HG03558 (cell line): ENCODE results near the gene ZSCAN12.
"Not testable (repeated sequence)": the region's sequence is repeated elsewhere in the genome, so short reads cannot be mapped to it uniquely, and the experiment has no call there.

Experiments used
- ATAC-seq: cut with Tn5 transposase; IDR thresholded peaks from one replicate; pipeline ENCODE4 v1.9.1; 2021; ENCODE audit warnings: moderate number of reproducible peaks; ENCODE audit not compliant: unreplicated experiment; ENCODE audit errors: extremely low read depth

ZSCAN12 gene

DNA sequence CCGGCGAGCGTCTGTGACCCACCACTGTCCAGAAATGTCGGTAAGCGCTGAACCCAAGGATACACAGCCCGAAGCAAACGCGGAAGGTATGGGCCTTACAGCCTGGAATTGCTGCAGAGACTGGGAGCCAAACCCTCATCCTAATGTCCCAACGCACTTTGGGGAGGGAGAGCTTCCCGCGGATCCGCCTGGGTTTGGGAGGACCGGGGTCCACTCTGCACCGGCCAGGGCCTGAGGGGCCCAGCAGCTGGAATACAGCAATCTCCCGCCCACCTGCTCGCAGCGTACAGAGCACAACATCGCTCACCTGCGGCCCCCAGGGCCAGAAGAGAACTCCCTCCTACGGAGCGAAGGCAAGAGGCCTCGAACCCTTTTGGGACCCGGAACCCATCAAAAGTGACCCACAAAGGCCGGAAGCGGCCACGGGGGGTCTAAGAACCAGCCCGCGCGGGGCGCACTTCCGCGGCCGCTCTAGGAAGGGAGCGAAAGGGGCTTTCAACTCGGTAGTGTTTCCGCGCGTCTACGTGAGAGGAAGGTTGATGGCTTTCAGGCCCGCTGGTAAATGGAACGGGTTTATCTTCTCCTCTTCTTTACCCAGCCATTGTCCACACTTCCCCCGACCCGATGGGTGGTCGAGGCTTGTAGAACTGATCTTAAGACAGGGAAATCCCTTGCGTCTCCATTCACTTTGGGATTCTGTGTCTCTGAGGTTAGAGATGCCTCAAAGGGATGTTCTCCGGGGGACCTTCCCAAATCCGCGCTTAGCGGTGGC is at the start of gene ZSCAN12:
TSS of gene ZSCAN12 (minus strand) at position 398 of the 772 bp plus-strand sequence. CDS start 1,342 bp downstream, outside the sequence.
- ATAC-seq, result peak; percentile 66

DNA sequence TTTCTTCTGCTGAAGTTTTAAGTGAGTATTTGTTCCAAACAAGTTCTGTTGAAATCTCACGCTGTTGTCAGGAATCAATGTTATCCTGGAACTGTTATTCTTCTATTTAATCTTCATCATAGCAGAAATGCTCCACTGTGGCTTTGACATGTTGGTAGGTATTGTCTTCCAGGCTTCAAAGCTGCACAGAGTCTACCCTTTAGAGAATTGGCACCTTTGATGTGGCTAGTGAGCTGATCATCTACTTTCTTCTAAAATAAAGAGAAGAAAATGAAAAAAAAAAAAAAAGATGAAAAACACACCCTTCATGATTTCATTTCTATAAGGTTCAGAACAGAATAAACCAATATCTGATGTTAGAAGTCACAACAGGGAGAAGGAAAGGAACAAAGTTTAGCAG is 49.5 kb upstream of the ZSCAN12 start:
- ATAC-seq, result no peak

DNA sequence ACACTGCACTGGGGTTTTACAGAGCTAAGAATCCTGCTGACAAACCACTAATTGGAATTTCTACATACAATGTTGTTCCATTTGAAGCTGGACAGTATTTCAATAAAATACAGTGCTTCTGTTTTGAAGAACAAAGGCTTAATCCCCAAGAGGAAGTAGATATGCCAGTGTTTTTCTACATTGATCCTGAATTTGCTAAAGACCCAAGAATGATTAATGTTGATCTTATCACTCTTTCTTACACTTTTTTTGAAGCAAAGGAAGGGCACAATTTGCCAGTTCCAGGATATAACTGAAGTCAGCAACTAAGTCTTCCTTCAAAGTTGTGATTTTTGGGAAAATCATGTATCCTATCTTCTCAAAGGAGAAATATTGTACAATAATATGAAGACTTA is 48.0 kb upstream of the ZSCAN12 start:
- not testable (repeated sequence) for ATAC-seq

DNA sequence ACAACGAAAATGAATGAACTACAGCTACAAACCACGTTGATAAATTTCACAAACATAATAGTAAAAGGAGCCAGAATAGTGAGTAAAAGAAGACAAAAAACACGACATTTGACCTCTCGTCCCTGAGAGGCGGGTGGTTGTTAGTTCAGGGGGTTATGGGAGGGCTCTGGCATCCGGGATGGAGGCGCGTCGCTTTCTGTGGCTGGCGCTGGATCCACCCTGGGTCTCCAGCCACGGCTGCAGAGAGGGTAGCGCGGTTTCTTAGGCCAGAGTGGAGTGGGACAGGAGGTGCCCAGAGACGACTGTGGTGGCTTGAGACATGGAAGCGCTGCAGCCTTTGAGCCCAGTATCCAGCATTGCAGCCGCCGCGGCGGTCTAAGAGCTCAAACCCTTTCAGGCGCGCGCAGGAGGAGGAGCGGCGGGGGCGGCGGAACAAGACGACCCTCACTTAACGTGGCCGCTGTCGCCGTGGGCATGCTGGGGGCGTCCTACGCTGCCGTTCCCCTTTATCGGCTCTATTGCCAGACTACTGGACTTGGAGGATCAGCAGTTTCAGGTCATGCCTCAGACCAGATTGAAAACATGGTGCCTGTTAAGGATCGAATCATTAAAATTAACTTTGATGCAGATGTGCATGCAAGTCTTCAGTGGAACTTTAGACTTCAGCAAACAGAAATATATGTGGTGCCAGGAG is 47.4 kb upstream of the ZSCAN12 start:
- ATAC-seq, result no peak

DNA sequence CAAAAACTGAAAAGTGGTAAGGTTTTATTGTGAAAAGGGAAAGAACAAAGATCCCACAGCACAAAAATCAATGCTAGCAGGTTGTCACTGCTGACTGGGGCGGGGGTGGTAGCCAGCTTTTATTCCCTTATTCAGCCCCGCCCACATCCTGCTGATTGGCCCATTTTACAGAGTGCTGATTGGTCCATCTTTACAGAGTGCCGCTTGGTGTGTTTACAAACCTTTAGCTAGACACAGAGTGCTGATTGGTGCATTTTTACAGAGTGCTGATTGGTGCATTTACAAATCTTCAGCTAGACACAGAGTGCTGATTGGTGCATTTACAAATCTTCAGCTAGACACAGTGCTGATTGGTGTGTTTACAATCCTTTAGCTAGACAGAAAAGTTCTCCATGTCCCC is 45.2 kb upstream of the ZSCAN12 start:
- not testable (repeated sequence) for ATAC-seq

DNA sequence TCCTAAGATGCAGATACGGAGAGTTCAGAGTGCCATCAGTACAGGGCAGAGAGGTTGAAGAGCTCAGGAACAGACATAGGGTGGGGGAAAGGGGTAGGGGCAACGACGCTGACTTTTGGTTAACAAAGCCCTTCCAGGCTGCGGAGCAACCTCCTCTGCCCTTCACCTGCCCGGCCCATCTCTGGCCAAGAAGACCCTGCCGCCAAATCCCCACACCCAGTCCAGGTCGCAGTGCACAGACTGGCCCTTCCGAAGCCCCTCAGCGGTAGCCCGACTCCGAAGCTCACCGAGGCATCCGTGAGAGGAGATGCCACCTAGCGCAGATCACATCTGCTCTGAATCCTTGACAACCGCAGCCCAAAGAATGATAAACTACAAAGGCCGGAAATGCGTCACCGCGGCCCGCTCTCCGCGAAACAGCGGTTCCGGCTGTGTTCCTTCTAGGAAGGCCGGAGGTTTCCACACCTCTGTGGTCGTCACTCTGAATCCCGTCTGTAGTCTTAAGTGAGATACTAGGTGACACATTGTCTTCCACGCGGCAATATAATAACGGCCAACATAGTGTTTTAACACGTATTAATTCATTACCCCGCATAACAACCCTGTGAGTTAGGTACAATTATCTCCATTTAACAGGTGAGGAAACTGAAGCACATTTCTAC is 43.7 kb upstream of the ZSCAN12 start, which contains the start of gene ZSCAN23:
TSS of gene ZSCAN23 (minus strand) at position 380 of the 662 bp plus-strand sequence. CDS start 7,225 bp downstream, outside the sequence.
- ATAC-seq, result peak; percentile 72

DNA sequence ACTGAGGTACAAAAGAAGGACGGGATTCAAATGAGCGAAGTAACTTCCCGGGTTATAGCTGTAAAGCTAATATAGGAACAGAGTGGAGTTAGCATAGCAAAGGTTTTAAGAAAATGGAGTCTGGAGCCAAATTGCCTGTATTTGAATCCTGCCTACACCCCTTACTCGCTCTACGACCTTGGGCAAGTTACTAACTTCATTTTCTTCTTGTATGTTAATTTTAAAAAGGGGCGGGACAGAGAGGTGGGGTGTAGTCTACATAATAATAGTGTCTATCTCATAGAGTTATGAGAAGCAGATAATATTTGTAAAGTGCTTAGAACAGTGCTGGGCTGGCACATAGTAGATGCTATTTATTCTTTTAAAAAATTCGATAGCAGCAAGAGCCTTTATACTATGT is 43.0 kb upstream of the ZSCAN12 start:
- ATAC-seq, result no peak

DNA sequence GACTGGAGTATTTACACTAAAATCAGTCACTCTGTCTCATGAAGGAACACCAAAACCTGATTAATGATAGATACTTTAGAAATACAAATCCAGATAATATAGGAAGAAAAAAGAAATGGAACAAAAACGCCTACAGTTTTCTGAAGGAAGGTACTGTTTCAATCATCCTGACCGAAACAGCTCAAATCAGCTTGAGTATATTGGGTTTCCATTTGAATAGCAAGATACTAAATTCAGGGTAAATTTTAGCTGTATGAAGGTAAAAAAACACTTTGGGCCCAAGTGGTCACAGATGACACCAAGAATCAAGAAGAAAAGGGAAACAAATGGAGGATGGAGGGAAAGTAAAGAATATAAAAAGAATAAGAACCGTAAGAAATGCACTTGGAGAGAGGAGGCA is 36.9 kb upstream of the ZSCAN12 start:
- ATAC-seq, result no peak

DNA sequence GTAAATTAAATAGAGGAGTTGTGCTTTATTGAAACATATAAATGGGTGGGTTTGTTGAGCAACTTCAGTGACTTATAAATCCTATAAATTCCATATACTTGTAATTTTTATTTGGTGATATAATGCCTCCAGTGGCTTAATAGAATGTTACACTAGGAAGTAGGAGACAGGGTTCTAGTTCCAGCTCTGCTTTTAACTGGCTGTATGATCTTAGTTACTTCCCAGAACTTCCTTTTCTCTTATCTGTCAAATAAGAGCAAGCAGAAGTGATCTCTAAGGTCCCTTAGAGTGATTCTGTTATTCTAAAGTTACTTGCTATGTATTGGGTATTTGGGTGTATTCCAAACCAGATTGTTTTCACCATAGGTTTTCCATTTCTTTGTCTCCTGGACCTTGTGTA is 33.6 kb upstream of the ZSCAN12 start:
- ATAC-seq, result no peak

DNA sequence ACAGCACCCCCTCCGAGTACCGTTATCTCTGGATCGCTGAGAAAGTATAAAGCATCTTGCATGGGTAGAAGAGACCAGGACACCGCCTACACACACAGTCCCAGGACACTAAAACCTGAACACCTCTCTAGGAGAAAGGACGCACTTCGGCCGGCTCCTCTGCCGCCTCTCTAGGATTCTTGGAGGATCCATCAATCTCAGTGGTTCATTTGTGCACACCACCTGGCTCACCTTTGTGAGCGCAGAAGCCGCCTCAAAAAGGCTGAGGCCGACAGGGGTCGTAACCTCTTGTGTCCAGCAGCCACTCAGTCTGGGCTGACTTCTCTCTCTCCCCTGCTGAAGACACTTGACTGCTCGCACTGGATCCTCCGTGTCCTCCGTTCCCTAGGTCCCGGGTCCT is 30.2 kb upstream of the ZSCAN12 start:
- ATAC-seq, result no peak

DNA sequence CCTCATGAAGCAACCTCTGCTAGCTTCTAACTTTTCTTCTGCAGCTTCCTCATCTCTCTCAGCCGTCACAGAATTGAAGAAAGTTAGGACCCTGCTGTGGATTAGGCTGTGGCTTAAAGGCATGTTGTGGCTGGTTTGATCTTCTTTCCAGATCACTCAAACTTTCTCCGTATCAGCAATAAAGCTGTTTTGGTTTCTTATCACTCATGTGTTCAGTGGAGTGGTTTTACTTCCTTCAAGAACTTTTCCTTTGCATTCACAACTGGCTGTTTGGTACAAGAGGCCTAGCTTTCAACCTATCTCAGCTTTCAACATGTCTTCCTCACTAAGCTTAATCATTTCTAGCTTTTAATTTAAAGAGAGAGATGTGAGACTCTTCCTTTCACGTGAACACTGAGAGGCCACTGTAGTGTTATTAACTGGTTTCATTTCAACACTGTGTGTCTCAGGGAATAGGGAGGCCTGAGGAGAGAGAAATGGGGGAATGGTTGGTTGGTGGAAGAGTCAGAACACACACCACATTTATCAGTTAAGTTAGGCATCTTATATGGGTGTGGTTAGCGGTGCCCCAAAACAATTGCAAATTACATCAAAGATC is 26.5 kb upstream of the ZSCAN12 start:
- ATAC-seq, result no peak

DNA sequence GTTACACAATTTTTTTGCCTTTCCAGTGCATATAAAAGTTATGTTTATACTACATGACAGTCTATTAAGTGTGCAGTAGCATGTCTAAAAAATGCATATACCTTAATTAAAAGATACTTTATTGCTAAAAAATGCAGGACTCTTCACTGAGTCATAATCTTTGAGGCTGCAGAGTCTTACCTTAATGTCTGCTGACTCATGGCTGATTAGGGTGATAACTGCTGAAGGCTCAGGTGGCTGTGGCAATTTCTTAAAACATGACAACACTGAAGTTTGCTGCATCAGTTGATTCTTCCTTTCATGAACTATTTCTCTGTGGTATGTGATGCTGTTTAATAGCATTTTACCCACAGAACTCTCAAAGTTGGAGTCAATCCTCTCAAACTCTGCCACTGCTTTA is 24.6 kb upstream of the ZSCAN12 start:
- no peak for ATAC-seq

DNA sequence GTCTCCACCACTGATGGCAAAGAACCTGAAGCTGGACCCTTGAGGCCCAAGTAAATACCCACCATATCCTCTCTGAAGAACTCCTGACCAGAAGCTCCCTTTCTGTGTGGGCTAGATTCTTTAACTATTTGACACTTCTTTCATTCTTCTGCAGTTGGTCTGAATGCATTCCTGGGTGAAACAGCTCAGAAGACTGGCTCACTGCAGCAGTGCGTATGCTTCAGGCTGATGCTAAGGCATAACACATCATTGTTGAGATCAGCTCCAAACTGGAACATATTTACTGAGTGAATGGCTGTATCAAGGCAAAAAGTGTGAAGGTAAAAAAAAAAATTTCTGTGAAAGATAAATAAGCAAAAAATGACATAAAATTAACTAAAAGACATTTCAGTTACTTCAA is 24.0 kb upstream of the ZSCAN12 start:
- ATAC-seq, result no peak

DNA sequence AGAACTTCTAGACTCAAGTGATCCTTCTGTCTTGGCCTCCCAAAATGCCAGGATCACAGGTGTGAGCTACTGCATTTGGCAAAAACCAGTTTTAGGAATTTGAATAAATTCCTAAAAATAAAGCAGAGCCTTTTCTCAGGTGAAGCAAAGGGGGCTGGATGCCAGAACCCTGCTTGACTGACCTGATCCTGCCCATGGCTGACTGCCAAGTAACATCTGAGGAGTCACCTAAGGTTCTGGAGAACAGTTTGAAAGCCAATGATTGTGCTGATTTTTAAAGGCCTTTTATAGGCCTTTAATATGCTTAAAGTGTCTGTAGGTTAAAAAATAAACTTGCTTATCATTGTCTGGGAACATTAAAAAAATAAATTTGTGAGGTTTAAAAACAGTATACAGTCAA is 14.1 kb upstream of the ZSCAN12 start:
- no peak for ATAC-seq

DNA sequence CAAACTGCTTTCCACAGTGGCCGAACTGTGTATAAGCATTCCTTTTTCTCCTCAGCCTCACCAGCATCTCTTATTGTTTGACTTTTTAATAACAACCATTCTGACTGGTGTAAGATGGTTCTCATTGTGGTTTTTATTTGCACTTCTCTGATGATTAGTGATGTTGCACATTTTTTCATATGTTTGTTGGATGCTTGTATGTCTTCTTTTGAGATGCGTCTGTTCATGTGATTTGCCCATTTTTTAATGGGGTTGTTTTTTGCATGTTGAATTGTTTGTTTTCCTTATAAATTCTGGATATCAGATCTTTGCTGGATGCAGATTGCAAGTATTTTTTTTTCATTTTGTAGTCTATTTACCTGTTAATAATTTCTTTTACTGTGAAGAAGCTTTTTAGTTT is 11.2 kb upstream of the ZSCAN12 start:
- ATAC-seq, result no peak

DNA sequence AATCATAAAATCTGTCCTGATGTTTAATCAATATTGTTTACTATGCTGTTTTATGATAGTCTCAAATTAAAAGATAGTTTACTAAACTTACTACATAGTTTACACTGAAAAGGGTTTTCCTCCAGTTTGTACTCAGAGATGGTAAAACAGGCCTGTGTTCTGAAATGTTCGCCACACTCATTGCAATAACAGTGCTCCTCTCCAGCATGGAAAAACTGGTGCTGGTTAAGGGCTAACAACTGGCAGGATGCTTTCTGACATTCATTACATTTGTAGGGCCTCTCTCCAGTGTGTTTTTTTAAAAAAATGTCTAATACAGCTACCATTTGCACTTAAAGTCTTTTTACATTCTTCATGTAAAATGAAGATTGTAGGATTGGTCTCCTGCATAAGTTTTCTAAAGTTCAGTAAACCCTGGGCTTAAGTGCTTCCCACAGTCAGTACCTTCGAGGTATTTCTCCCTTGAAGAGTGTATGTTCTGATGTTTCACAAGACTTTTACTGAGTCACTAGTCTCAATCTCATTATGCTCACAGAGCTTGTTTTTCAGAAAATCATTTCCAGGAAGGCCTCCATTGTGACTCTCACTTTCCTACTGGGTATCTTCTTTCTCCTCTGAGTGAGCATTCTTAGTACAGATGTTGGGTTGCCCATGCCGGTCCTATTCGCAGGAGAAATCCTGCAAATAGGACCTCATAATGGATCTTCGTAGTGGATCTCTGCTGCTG is 8.7 kb upstream of the ZSCAN12 start:
- ATAC-seq, result no peak

DNA sequence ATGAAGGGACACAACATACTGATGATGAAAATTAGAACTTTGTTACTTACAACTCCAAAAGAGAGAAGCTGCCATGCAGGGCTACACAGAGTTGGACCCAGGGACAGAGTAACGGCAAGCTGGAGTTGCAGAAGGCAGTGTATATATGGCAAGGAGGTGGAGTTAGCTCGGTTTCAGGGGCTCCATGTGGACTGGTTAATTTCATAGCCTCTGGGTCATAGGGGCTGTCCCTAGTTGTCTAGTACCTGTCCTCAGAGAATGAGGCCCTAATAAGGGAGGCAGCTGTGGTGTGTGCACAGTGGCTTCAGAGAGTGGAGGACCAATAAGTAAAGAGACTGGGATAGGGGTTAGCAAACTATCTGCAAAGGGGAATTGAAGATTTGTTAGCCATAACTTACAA is 7.9 kb upstream of the ZSCAN12 start:
- no peak for ATAC-seq

DNA sequence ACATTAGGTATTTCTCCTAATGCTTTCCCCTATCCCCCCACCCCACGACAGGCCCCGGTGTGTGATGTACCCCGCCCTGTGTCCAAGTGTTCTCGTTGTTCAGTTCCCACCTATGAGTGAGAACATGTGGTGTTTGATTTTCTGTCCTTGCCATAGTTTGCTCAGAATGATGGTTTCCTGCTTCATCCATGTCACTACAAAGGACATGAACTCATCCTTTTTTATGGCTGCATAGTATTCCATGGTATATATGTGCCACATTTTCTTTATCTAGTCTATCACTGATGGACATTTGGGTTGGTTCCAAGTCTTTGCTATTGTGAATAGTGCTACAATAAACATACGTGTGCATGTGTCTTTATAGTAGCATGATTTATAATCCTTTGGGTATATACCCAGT is 4.4 kb upstream of the ZSCAN12 start:
- ATAC-seq, result not testable (repeated sequence)

DNA sequence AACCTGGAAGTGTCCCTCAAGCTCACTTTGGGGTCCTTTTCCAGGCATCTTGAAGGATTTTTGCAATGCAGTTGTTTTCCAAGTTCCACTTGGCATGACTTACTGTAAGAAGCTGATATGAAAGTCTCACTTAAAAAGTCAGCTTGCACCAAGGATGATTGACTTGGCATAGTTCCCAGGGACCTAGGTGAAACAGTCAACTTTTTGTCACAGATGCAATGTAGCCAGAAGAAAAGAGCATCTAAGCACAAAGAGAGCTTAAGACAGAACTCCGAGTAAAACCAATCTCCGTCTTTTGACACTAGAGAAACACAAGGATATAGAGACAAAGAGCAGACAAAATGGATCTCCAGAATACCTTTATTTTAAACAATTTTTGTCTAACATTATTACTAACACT is 2.6 kb upstream of the ZSCAN12 start:
- ATAC-seq, result no peak

DNA sequence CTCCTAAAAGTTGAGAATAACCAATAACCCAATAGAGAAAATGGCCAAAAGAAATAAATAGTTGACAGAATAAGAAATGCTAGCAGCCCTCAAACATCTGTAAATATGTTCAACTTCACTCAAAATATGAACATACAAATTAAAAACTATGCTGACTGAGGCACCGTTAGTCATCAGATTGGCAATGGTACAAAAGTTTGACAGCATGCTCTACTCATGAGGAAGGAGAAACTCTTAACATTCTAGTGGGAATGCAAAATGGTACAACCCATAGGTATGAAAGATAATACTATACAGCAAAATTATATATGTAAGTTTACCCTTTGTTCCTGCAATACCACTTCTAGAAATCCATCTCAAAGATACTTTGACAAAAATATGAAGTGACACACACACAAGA is 1.6 kb upstream of the ZSCAN12 start:
- ATAC-seq, result no peak
